ENCODE data around the gene NAPB. TPM values are rescaled to one million over a fixed set of nuclear protein-coding genes. Genes with fewer than 3 reads are reported as not detected.
A peak's percentile ranks its signal among the peaks of the same experiment; 100 is the strongest.

Gene NAPB
- total RNA-seq, 1 experiment from 2014 or later: 8.7 TPM

DNA sequence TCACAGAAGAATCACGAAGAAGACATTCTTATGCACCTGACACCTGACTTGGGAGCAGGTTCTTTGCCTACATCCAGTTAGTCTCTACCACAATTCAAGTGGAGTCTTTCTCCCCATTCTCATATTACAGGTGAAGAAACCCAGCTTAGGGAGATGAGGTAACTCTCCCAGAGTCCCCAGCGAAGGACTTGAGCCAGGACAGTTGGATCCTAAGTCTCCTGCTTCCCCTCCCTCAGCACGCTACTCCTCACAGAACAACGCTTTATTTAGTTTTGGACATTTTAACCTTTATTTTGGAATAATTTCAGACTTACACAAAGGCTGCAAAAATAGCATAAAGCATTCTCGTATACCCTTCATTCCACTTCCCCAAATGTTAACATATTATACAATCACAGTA lies 17.4 kb upstream of the NAPB start:
- DNase-seq (ENCODE audit: low read depth): no peak

DNA sequence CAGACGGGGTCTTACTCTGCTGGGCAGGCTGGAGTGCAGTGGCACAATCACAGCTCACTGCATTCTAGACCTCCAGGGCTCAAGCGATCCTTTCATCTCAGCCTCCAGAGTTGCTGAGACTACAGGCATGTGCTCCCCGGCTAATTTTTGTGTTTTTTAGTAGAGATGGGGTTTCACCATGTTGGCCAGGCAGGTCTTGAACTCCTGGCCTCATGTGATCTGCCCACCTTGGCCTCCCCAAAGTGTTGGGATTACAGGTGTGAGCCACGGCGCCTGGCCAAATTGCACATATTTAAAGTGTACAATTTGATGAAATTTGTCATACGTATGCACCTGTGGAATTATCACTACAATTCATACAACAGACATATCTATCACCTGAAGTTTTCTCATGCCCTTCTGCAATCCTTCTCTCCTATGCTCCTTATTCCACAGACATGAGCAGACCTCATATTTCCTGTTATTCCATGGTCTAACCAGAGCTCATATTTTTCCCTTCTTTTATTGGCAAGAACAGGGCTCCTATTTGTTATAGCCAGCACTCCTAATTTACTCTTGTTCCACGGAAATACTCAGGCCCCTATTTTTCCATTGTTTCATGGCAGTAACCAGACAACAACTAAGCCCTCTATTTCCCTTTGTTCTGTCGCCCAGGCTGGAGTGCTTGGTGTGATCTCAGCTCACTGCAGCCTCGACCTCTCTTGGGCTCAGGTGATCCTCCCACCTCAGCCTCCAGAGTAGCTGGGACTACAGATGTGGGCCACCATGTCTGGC lies 16.0 kb upstream of the NAPB start:
- DNase-seq (ENCODE audit: low read depth): no peak

DNA sequence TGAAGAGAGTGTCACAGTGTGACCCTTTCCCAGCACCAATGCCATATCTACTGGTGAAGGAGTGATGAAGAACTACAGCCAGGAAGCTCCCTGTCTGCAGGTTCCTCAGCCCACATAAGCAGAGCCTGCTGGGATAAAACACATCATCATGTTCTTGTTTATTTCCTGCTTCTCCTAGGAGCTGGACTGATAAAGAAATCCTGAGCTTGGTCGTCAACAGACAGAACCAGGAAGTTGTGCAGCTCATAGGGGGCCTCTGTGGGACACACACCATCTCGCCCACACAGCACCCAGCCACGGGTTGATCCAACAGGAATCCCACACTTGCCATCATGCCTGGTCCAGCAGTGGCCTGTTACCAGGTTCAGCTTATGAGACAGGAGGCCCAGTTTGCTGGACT lies 15.4 kb upstream of the NAPB start:
- no peak for DNase-seq (ENCODE audit: low read depth)

DNA sequence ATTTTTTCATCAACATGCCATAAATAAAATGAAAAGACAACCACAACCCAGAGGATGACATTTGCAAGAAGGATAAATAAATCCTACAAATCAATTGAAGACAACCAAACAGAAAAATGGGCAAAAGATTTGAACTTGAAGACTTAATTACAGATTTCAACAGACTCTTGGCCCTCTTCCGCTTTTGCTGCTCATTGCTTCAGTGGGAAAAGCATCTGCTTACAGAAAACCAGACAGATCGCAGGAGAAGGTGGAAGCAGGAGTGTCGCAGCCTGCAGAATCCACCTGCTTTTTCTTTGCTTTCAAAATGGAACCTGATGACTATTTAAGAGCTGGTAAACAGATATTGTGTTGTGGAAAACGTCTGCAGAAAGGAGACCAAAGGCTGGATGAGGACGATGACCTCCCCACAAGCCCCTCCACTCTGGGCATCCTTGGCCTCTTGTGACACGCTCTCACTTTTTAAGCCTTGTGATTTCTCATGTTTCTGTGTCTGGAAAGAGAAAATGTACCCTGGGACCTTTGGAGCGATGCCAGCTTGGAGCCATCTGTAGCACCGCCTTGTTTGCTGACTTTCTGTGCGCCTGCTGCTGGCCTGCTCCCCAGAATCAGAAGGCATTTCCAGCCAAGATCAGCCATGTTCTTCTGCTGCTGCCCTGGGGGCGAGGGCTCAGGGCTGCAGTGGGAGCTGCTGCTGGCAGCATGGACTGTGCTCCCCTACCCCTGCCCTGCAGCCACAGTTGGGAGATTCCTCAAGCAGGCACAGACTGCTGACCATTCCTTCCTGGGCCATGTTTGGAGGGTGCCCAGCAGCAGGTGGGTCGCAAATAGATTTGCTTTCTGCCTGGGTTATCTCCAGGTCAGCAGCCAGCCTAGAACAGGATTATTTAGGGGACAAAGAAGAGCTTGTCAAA lies 14.6 kb upstream of the NAPB start:
- DNase-seq (ENCODE audit: low read depth): peak; percentile 29

DNA sequence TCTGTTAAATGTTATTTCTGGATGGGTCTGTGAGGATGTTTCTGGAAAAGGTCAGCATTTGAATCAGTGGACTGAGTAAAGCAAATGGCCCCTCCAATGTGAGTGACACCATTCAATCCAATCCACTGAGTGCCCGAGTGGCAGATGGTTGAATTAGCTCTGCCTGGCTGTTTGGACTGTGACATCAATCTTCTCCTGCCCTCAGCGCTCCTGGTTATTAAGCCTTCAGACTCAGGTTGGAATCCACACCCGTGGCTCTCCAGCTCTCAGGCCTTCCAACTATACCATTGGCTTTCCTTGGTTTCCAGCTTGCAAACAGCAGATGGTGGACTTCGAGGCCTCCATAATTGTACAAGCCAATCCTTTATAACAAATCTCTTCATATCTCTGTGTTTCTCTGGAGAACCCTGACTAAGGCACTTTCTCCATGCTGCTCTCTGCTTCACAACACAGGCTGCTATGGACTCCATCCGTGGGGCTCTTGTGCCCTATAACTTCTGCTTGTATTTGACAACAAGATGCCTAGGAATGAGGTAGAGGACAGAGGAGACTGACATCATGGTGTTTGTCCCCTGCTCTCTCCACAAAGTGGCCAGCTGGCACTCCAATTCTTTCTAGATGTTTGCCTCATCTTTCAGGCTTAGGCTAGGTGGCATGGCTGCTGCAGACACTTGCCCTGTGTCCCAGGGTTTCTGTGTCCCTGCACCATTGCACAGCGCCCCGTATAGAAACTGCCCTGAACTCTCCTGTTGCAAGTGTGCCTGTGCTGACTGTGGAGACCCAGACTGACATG lies 13.4 kb upstream of the NAPB start:
- DNase-seq (ENCODE audit: low read depth): no peak

DNA sequence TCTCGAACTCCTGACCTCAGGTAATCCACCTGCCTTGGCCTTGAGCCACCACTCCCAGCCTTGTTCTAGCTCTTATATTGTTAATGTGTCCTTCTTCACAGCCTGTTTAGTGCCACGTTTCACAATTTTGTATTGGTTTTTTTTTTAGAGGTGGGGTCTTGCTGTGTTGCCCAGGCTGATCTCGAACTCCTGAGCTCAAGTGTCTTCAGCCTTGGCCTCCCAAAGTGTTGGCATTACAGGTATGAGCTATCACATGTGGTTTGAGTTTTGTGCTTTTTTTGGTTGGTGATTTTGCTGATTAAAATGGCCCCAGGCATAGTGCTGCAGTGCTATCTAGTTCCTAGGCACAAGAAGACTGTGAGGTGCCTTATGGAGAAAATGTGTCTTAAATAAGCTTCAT lies 12.3 kb upstream of the NAPB start:
- DNase-seq (ENCODE audit: low read depth): peak; percentile 31

DNA sequence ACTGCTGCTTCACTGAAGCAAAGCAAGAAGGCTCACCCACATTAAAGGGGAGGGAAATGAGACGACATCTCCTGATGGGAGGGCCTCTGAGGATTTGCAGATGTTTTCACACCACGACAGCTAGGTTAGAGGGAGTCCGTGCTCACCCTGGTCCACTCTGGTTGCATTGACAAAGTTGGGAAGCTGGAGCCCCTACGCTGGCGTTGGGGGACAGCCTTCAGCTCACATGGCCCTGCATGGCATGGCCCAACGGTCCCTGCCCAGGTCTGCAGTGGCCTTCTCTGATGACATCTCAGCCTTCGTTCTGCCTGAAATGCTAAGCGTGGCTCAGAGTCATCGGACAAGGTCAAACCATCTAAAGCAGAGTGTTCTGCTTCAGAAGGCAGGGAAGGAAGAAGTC lies 3.8 kb upstream of the NAPB start:
- no peak for DNase-seq (ENCODE audit: low read depth)

DNA sequence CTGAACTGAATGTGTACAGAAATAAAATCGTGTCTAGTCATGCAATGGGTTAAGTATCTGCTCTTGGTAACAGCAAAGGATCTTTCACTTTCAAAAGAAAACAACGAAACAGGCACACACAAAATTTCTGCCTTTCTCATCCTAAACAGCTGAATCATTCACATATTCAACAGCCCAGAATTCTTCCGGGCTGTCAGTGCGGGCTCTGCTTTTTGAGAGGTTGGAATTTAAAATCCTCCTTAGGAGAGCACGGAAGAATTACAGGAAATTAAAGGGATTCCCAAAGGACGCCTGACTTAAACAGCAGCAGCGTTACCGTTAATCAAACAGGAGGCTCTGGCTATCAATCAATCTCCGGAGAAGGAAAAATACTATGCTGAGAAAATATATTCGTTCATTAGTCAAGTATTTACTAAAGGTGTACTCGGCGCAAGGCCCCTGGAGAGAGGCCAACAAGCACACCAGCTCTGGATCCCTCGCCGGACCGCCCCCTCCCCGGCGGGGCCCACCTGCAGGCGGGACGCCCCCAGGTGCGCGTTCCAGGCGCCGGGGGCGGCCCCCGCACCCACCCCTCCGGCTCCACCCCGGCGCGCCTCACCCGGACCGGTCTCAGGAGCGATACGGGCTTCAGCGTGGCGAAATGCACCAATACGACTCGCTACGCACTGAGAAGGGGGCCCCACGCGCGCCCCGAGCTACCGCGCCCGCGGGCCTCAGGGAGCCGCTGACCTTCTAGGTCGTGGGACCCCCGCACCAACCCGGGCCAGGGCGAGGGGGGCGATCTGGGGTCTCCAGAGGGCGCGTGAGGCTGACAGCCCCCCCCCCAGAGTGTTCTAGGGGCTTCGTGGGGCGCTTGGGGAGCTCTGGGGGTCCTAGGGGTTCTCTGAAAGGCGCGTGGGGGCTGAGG lies 1.0 kb downstream of the NAPB start:
- DNase-seq (ENCODE audit: low read depth): peak; percentile 71

DNA sequence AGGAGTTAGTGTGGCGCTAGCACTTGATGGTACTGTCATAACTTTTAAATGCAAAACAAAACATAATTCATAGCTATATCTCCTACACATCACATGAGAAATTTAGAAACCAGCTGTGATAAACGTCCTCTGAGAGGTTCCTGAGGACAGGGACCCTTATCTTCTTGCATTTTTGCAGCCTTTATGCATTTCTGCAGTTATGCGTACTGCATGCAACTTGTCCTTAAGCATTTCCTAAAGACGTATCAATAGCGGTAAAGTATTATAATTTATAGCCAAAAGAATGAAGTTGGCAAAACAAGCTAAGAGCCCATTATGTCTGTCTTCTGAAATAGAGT lies 1.7 kb downstream of the NAPB start:
- no peak for DNase-seq (ENCODE audit: low read depth)

DNA sequence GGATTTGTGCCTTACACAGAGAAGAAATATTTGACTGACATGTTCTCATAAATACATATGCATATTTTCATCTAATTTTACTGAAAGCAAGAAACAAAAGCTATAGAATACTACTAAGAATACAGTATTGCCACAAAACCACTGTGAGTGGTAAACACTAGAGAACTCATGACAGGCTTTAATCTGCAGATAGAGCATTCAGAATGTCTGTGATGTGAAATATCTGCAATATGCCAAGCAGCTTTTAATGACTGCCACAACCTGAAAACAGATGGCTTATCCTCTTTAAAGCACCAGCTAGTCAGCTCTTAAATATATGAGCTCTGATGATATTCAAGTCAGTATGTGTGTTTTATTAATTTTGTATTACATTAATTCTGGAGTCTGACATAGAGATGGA lies 3.4 kb downstream of the NAPB start:
- no peak for DNase-seq (ENCODE audit: low read depth)

DNA sequence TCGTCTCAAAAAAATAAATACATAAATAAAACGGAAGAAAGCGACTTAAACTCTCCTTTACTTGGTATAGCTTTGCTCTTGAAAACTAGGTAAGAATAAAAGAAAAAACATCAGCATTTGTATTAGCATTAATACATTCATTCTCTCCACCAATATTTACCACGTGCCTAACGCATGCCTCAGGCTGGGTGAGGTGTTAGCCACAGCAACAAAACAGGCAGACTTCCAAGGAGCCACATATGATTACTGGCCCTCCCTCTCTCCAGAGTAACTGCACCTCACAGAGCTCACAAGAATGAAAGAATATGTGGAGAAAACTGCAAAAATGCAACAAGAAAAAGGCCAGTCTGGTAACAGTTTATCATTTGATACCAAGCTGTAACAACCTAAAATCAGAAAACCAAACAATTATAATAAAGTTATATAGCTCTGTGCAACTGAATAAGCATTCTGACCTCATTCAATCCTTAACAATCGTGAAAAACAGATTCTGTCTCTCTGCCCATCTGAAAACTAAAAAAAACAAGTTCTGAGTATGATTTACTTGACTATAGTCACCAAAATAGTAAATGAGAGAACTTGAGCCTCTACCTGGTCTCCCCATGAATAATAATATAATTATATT lies 5.2 kb downstream of the NAPB start:
- DNase-seq (ENCODE audit: low read depth): peak; percentile 38

DNA sequence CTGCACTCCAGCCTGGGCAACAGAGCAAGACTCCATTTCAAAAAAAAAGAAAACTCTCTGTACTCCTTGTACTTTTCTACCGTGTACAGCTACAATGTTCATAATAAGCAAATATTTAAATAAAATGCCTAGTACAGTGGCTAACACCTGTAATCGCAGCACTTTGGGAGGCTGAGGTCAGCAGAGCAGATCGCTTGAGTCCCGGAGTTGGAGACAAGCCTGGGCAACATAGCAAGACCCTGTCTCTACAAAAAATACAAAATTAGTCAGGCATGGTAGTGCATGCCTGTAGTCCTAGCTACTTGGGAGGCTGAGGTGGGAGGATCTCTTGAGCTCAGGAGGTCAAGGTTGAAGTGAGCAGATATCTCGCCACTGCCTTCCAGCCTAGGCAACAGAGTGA lies 5.7 kb downstream of the NAPB start:
- DNase-seq (ENCODE audit: low read depth): no peak

DNA sequence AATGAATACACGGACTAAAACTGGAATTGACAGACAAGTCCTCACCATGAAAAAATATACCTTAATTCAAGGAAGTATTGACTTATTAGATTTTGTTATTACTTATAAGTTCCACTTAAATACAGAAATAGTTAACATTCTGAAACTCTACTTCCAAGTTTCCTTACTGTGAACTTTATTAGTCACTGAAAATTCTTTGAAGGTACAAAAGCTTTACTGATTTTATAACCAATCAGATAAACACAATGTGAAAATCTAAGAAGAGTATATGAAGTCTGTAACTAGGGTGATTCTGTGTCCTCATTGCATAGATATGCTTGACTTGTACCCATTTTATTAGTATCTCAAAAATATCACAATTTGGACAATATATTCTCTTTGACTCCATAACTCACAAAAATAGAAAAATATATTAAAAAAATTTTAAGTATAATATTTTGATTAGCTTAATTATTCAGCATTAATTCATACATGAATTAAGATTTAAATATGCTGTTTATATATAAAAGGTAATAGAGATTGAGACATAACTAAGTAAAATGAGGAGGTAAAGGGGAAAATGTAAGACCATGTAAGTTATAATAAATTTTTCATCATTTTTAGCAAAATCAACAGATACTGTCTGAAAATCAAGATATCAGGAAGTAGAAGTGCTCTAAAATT lies 6.6 kb downstream of the NAPB start:
- DNase-seq (ENCODE audit: low read depth): no peak

DNA sequence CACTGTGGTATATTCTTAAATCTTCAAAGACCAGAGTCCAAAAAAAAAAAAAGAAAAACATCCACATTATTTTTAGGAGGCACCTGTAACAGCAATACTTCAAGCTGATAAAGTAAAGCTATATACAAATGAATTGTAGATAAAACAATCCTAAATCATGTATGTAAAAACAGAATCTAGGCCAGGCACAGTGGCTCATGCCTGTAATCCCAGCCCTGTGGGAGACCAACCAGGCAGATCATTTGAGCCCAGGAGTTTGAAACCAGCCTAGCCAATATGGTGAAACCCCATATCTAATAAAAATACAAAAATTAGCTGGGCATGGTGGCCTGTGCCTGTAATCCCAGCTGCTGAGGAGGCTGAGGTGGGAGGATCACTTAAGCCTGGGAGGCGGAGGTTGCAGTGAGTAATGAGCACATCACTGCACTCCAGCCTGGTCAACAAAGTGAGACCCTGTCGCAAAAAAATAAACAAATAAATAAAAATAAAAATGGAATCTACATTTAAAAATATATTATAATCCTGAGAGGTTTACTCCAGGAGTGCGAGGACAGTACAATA lies 7.3 kb downstream of the NAPB start:
- no peak for DNase-seq (ENCODE audit: low read depth)

- no peak for DNase-seq (ENCODE audit: low read depth)
Observed at GRCh38 chr20:23412026-23412425, 9.3 kb downstream of the NAPB start.

- DNase-seq (ENCODE audit: low read depth): no peak
Observed at GRCh38 chr20:23410916-23411695, 10.2 kb downstream of the NAPB start.

DNA sequence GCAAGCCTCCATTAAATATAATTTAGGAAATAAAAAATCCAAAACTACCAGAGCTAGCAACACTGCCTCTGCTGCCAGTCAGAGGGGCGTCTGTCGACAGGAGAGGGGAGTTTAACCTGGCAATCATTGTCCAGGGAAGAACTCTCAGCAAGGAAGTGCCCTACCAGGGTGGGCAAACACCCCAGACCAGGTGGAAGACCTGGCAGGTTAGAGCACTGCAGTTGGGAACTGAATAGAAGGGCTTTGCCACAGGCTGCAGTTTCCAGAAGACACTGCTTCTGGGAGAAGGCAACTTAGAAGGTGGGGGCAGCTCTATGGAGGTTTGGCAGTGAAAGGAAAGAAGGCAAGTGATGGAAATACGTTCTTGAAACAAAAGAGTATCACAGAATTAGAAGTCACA lies 11.5 kb downstream of the NAPB start:
- no peak for DNase-seq (ENCODE audit: low read depth)

DNA sequence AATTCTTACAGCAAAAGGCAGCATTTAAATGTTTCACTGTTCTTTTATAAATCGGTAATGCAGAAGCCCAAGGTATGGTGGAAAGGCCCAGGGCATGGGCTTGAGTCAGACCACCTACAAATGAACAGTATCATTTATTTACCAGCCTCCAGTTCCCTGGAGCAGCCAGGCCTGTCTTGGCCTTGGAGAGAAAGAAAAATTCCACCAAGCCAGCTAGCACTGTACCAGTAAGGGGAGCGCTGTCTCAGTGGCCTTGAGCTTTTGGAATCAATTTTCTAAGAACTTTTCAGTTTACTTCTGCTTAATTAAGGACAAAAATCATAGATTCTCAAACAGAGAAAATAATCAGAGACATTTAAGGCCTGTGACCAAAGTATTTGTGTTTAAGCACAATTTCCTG lies 12.3 kb downstream of the NAPB start:
- DNase-seq (ENCODE audit: low read depth): no peak

DNA sequence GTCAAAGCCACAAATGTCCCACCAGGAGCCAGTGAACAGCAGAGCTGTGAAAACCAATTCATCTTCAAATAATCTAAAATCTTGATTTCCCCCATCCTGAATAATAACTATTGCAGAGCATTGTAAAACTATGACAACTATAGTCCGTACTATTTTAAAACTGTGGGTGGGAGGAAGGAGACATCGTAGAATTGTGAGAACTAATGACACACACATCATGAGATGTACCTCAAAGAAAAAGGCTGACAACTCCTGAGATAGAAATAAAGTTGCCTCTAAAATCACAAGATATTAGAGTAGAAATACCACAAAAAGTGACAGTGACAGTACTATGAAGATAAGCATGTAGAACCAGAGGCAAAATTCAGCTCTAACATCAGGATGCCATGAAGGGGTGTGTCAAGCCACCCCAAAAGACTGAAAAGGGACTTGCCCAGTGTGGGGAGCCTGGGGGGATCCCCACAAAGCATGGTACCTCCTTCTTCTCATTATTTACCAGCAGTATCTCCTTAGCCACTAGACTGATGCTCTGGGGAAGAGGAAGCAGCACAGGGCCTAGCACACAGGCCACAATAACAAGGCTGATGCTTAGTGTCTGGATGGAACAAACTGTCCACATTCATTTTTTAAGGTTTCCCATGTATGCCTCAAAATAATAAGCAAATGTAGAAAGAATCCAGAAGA lies 13.4 kb downstream of the NAPB start:
- no peak for DNase-seq (ENCODE audit: low read depth)

All from RPMI7951 (cell line).